ENCODE data around the gene GJC2.
A peak's percentile ranks its signal among the peaks of the same experiment; 100 is the strongest.

Gene GJC2

GRCh38 chr1:228180271-228180958 is 30.7 kb downstream of the GJC2 start:
- Histone ChIP-seq H3K4me3 (ENCODE audit: low read length, poor library complexity, severe bottlenecking) (no peak overlapping the region), H3K36me3 (ENCODE audit: insufficient read depth, low read length) (peaks cover 8% of the 10 kb centered on the region; the same call in 1 of the 2 replicates), H3K79me2 (ENCODE audit: insufficient read depth, low read length) (no peaks in the 10 kb centered on the region), H4K20me1 (ENCODE audit: insufficient read depth, low read length, poor library complexity, severe bottlenecking) (no peaks in the 10 kb centered on the region), H3K9ac (ENCODE audit: low read depth, low read length, poor library complexity, severe bottlenecking) (no peak overlapping the region), H3K9me3 (ENCODE audit: insufficient read depth, low read depth, low read length) (no peaks in the 10 kb centered on the region), H3K27me3 (ENCODE audit: insufficient read depth, low read length, poor library complexity, severe bottlenecking) (no peaks in the 10 kb centered on the region), H3K4me1 (ENCODE audit: insufficient read depth, low read length, poor library complexity, severe bottlenecking) (peaks cover under 1% of the 10 kb centered on the region), H2AFZ (ENCODE audit: low read length) (no peak overlapping the region), H3K9me2 (replicated peaks; ENCODE audit: low read depth, low read length) (no peaks in the 10 kb centered on the region), H3F3A (ENCODE audit: low read depth) (no peaks in the 10 kb centered on the region), H3K4me2 (ENCODE audit: low read depth, low read length, poor library complexity, severe bottlenecking) (no peak overlapping the region)
- peak; percentile 54 for TF ChIP-seq CTCF (conservative IDR thresholded peaks at IDR 0.05; ENCODE audit: low read length)
- no peak for TF ChIP-seq EZH2phosphoT487 (IDR thresholded peaks at IDR 0.05; ENCODE audit: borderline replicate concordance)

- H3K4me1 ChIP-seq (ENCODE audit: insufficient read depth, low read length, poor library complexity, severe bottlenecking), result peaks cover 5% of the 10 kb centered on the region
- H3K4me2 ChIP-seq (ENCODE audit: low read depth, low read length, poor library complexity, severe bottlenecking), result no peak overlapping the region
- H3K9ac ChIP-seq (ENCODE audit: low read depth, low read length, poor library complexity, severe bottlenecking), result no peak overlapping the region
- no peak overlapping the region for H2AFZ ChIP-seq (ENCODE audit: low read length)
- H3K27me3 ChIP-seq (ENCODE audit: insufficient read depth, low read length, poor library complexity, severe bottlenecking), result no peaks in the 10 kb centered on the region
- no peaks in the 10 kb centered on the region for H3K79me2 ChIP-seq (ENCODE audit: insufficient read depth, low read length)
- H4K20me1 ChIP-seq (ENCODE audit: insufficient read depth, low read length, poor library complexity, severe bottlenecking), result no peaks in the 10 kb centered on the region
- peaks cover 2% of the 10 kb centered on the region; the same call in 1 of the 2 replicates for H3K36me3 ChIP-seq (ENCODE audit: insufficient read depth, low read length)
- no peaks in the 10 kb centered on the region for H3K9me2 ChIP-seq (replicated peaks; ENCODE audit: low read depth, low read length)
- no peak for TF ChIP-seq CTCF (conservative IDR thresholded peaks at IDR 0.05; ENCODE audit: low read length)
- no peak for TF ChIP-seq EZH2phosphoT487 (IDR thresholded peaks at IDR 0.05; ENCODE audit: borderline replicate concordance)
- H3F3A ChIP-seq (ENCODE audit: low read depth), result no peaks in the 10 kb centered on the region
- no peak overlapping the region for H3K4me3 ChIP-seq (ENCODE audit: low read length, poor library complexity, severe bottlenecking)
- no peaks in the 10 kb centered on the region for H3K9me3 ChIP-seq (ENCODE audit: insufficient read depth, low read depth, low read length)
Measured at GRCh38 chr1:228180959-228181644, 31.4 kb downstream of the GJC2 start.

- Histone ChIP-seq H4K20me1 (ENCODE audit: insufficient read depth, low read length, poor library complexity, severe bottlenecking) (no peaks in the 10 kb centered on the region), H3K36me3 (ENCODE audit: insufficient read depth, low read length) (no peaks in the 10 kb centered on the region; the same call in 1 of the 2 replicates), H3K9ac (ENCODE audit: low read depth, low read length, poor library complexity, severe bottlenecking) (no peak overlapping the region), H3K9me2 (replicated peaks; ENCODE audit: low read depth, low read length) (no peaks in the 10 kb centered on the region), H3K9me3 (ENCODE audit: insufficient read depth, low read depth, low read length) (no peaks in the 10 kb centered on the region), H3F3A (ENCODE audit: low read depth) (no peaks in the 10 kb centered on the region), H3K4me1 (ENCODE audit: insufficient read depth, low read length, poor library complexity, severe bottlenecking) (peaks cover 5% of the 10 kb centered on the region), H3K79me2 (ENCODE audit: insufficient read depth, low read length) (no peaks in the 10 kb centered on the region), H2AFZ (ENCODE audit: low read length) (no peak overlapping the region), H3K4me3 (ENCODE audit: low read length, poor library complexity, severe bottlenecking) (no peak overlapping the region), H3K27me3 (ENCODE audit: insufficient read depth, low read length, poor library complexity, severe bottlenecking) (no peaks in the 10 kb centered on the region), H3K4me2 (ENCODE audit: low read depth, low read length, poor library complexity, severe bottlenecking) (no peak overlapping the region)
- no peak for TF ChIP-seq CTCF (conservative IDR thresholded peaks at IDR 0.05; ENCODE audit: low read length)
- TF ChIP-seq EZH2phosphoT487 (IDR thresholded peaks at IDR 0.05; ENCODE audit: borderline replicate concordance), result no peak
Measured at GRCh38 chr1:228181645-228182034, 31.9 kb downstream of the GJC2 start.
